ENCODE measurements around the gene GABRD.
"Not testable (repeated sequence)": the region's sequence is repeated elsewhere in the genome, so short reads cannot be mapped to it uniquely, and the experiment has no call there.

The GABRD gene, protein sequence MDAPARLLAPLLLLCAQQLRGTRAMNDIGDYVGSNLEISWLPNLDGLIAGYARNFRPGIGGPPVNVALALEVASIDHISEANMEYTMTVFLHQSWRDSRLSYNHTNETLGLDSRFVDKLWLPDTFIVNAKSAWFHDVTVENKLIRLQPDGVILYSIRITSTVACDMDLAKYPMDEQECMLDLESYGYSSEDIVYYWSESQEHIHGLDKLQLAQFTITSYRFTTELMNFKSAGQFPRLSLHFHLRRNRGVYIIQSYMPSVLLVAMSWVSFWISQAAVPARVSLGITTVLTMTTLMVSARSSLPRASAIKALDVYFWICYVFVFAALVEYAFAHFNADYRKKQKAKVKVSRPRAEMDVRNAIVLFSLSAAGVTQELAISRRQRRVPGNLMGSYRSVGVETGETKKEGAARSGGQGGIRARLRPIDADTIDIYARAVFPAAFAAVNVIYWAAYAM

DNA sequence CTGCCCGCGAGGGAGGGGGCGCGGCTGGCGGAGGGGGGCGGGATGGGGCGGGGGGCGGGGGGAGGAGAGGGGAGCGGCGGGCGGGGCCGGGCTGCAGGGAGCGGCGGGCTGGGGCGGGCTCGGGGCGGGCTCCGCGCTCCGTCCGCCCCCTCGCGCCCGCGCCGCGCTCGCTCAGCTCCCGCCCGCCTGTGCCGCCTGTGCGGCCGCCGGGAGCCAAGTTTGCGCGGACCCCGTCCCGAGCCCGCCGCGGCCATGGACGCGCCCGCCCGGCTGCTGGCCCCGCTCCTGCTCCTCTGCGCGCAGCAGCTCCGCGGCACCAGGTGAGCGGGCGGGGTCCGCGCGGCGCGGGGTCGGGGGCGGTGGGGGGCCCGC lies at the start of gene GABRD:
GABRD (plus strand) TSS at position 174 of the 372 bp plus-strand sequence; CDS start at position 253, 79 bp downstream.
- DNase-seq: peak; percentile 32

DNA sequence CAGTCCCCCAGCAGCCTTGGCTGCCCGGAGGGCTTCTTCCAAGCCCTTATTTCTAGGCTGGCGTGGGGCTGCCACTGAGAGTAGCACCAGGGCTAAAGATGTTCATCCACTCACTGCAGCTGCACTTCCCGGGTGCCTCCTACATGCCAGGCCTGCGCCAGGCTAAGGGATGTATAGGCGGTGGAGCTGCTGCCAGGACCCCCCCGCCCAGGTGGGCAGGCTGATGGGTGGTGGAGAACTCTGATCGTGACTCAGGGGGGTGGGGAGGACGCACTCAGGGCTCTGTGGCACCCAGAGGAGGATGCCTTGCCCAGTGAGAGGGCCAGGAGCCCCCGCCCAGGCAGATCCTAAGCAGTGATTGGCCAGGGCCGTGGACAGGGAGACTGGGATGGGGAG lies 49.6 kb upstream of the GABRD start:
- DNase-seq: no peak

DNA sequence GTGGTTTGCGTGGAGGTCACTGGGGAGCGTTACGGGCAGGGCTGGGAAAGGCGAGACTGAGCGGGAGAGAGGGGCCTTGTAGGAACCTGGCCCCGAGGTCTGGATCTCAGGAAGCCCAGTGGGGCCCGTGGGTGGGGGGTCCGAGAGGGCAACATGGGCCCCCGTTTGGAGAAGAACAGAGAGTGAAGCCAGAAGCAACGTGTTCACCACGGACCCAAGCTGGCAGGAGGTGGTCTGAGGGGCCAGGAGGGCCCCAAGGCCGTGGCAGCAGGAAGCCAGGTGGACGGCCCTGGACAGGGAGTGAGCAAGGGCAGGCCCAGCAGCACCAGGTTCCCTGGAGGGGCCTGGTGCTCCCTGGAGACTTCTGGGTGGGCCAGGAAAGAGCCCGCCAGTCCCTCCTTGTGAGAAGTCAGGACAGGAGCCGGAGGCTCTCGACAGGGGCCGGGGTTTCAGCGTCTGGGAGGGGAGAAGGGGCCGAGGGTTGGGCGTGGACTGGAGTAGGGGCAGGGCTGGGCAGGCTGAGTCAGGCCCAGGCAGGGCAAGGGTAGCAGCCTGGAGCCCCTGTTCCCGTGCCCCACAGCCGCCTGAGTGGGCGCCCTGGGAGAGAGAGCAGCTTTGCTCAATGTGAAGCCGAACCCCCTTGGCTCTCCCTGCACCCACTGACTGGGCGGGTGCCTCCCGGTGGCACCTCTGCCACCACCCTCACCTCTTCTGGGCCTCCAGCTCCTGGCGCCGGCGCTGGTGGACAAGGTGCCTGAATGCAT lies 49.0 kb upstream of the GABRD start:
- DNase-seq: no peak

DNA sequence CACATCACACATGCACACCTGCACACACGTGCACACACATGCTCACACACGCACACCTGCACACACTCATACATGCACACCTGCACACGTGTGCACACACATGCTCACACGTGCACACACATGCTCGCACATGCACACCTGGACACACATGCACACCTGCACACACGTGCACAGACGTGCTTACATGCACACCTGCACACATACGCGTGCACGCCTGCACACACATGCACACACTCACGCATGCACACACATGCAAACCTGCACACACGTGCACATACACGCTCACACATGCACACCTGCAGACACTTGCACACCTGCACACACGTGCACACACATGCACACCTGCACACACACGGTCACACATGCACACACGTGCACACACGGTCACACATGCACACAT lies 48.1 kb upstream of the GABRD start:
- DNase-seq: no peak

DNA sequence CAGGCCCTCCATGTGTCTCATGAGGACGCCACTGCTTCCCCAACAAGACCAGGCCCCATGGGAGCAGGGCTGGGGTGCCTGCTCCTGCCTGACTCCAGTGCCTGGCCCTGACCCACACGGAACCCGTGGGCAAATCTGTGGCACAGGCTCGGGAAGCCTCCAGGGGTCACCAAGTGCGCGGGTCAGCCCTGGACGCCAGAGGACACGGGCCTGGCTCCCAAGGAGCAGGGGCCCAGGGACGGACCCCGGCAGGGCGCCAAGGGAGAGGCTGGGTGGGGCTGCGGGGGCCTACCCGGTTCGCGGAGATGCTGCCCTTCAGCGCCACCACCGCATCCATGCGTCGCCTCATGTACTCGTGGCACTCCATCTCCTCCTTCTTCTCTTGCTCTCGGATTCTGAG lies 47.5 kb upstream of the GABRD start:
- DNase-seq: no peak

DNA sequence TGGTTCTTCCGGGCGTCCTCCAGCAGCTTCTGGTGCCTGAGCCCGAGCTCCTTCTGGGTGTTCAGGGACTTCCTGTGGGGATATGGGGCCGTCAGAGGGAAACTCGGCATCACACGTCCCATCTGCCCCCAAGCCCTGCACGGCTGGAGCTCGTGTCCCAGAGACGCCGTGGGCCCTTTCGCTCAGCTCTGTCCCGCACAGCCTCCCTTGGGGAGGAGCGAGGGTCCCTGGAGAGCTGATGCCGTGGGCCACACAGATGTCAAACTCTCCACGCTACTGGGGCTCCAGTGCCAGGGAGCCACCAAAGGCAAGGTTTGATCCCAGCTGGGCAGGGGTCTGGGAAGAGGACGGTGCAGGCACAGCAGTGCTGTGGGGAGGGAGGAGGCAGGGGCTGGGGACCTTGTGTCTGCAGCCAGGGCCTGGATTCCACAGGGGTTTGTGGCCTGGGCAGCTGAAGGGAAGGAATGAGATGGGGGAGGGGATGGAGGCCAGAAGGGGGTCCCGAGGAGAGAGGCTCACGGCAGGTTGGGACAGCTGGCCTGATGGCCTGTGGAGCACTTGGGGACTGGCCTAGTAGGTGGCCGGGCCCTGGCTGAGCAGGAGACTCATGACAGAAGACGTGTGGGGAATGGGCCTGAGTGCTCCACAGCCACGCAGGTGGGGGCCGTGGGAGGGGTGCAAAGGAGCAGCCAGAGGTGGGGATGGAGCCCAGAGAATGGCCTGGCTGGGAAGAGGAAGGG lies 46.0 kb upstream of the GABRD start:
- DNase-seq: no peak

DNA sequence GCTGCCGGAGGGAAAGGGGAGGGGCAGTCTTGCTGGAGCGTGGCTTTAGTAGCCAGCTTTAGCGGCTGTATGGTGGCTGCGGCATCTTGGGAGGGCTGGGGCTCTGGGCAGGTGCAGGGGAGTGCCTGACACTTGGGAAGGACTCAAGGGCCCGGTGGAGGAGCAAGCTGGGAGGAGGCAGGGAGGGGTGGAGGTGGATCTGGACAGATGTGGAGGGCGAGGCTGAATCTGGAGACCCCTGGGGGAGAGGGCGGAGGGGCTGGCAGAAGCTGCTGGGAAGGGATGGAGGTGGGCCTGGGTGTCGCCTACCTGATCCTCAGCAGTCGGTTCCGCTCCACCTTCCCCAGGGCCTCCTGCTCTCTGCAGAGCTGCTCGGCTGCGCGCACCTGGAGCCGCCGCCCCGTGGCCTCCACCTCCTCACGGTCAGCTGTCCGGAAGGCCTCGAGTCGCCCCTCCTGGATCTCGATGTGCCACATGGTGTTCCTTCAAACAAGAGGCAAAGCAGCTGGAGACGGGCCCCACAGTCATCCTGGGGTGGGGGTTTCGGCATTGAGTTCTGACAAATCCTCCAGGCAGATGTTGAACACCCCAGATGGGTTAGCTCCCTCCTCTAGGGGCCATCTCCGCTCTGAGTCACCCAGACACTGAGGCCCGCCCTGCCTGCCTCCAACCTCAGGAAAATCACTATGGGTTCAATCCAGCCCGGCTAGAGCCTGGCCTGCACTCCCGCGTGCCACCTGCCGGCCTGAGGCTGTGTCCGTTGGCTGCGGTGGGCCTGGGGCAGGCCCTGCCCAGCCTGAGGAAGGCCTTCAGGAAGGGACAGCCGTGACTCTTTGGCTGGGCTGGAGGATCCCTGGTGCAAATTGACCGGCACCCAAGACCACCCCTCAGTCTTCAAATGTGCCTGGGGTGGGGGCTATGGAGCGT lies 45.2 kb upstream of the GABRD start:
- no peak for DNase-seq

DNA sequence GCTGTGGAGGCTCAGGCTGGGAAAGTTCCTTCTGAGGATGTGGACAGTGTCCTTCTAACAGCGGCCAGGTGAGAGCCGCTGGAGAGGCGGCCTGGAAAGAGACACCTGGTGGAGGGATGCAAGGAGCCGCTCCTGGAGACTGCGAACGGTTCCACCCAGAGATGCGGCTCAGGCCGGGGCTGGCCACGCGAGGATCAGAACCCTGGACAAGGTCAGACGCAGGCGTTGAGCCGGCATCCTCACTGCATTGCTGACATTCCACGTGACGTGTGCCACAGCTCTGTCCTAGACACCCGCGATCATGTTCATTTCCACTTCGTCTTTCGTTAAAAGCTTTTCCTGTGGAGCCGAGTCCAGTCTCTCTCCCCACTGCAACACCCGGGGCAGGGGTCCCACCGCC lies 44.3 kb upstream of the GABRD start:
- no peak for DNase-seq

DNA sequence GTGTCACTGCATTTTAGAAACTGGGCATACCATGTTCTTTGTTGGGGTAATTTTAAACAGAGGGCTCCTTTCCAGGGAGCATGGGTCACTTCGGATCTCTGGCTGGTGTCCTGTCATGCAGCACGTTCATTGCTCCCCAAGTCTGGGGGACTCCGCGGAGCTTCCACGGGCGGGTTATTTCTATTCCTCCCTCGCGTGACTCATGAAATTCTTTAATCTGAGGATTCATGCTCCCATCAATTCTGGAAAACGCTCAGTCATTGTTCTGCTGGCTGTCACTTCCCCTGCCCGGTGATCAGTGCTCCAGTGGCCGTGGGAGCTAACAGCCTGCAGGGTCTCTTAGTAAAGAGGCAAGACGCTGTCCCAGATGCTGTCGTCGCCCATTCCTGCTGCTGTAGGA lies 43.6 kb upstream of the GABRD start:
- no peak for DNase-seq

DNA sequence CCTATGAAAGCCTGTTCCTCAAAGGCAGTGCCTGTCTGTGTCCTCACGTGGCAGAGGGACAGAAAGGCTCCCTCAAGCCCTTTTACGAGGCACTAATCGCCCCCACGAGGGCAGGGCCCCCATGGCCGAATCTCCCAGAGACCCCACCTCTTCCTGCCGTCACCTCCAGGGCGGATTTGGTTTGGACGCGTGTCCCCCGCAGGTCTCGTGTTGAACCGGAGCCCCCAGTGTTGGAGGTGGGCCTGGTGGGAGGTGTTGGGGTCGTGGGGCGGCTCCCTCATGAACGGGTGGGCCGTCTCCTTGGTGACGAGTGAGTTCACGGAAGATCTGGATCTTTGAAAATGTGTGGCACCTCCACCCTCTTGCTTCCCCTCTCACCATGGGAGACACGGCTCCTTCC lies 43.1 kb upstream of the GABRD start:
- DNase-seq: no peak

DNA sequence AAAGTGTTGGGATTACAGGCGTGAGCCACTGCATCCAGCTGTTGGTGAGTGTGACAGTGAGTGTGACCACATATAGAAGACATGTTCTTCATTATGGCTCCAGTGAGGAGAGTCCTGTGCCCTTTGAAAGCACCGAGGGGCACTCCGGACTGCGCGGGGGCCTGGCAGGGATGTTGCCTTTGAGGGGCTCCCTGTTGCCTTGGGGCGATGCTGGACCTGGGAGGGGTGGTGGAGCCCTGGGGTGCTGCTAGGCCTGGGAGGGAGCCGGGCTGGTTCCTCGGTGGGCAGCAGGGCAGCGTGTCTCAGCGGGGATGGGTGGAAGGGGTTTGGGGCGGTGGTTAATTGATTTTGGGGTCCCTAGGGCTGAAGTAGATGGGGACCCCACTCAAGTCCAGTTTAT lies 41.0 kb upstream of the GABRD start:
- no peak for DNase-seq

DNA sequence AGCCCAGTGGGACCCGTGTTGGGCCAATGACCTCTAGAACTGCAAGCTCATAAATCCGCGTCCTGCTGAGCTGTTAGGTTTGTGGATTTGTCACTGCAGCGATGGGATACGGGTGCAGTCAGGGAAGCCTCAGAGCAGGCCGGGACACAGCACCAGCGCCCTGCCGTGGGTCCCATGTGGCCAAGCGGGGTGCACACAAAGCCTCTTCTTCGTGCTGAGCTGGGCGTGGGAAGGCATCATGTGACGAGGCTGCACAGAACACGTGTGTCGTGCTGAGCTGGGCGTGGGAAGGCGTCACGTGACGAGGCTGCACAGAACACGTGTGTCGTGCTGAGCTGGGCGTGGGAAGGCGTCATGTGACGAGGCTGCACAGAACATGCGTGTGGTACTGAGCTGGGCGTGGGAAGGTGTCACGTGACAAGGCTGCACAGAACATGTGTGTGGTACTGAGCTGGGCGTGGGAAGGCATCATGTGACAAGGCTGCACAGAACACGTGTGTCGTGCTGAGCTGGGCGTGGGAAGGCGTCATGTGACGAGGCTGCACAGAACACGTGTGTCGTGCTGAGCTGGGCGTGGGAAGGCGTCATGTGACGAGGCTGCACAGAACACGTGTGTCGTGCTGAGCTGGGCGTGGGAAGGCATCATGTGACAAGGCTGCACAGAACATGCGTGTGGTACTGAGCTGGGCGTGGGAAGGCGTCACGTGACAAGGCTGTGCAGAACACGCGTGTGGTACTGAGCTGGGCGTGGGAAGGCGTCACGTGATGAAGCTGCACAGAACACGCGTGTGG lies 40.3 kb upstream of the GABRD start:
- not testable (repeated sequence) for DNase-seq

DNA sequence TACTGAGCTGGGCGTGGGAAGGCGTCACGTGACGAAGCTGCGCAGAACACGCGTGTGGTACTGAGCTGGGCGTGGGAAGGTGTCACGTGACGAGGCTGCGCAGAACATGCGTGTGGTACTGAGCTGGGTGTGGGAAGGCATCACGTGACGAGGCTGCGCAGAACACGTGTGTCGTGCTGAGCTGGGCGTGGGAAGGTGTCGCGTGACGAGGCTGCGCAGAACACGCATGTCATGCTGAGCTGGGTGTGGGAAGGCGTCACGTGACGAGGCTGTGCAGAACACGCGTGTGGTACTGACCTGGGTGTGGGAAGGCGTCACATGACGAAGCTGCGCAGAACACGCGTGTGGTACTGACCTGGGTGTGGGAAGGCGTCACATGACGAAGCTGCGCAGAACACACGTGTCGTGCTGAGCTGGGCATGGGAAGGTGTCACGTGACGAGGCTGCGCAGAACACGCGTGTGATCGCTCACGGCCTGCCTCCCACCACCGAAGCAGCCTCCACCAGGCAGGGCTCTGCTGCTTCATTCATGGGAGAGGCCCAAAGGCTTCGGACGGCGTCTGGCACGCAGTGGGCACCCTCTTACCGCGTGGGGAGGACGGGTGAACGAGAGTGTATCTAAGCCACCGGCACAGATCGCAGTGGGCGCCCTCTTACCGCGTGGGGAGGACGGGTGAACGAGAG lies 39.5 kb upstream of the GABRD start:
- DNase-seq: no peak

DNA sequence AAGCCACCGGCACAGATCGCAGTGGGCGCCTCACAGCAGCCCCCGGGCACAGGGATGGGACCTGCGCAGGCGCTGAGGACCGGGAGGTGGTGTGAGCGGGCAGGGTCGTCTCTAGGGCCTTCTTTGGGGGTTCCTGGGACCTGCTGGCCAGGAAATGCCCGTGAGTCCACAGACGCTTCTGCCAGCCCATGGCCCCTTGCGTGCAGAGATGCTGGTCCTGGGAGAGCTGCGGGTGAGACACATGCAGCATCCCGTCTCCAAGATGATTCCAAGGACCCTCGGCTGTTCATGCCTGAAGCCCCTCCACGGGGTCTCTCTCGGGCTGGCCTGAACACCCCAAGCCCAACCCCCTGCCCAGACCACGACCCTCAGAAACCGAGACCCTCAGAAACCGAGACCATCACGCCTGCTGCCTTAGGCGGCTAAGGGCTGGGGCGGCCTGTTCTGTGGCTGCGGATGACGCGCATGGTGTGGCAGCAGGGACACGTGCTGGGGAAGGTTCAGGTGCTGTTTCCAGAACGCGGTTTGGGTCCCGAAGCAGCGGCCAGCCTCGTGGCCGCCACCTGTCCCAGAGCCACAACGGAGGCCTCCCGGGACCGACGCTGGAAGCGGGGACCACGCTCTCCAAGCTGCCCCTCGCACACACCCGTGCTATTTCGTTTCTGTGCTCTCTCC lies 38.5 kb upstream of the GABRD start:
- DNase-seq: no peak

DNA sequence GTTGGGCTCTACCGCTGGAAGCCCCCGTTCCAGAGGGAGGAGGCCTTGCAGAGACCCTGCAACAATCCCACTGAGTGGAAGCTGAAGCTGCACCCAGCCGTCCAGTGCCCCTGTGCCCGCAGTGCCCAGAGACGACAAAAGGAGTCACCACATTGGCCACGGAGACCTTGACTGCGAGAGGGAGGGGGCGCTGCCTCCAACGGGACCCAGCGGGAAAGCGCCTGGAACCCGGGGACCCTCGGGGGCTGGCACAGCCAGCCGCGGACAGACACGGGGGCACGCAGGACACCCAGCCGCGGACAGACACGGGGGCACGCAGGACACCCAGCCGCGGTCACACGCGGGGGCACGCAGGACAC lies 38.0 kb upstream of the GABRD start:
- DNase-seq: no peak

DNA sequence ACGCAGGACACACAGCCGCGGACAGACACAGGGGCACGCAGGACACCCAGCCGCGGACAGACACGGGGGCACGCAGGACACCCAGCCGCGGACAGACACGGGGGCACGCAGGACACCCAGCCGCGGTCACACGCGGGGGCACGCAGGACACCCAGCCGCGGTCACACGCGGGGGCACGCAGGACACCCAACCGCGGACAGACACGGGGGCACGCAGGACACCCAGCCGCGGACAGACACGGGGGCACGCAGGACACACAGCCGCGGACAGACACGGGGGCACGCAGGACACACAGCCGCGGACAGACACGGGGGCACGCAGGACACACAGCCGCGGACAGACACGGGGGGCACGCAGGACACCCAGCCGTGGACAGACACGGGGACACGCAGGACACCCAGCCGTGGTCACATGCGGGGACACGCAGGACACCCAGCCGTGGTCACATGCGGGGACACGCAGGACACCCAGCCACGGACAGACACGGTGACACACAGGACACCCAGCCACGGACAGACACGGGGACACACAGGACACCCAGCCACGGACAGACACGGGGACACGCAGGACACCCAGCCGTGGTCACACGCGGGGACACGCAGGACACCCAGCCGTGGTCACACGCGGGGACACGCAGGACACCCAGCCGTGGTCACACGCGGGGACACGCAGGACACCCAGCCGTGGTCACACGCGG lies 37.4 kb upstream of the GABRD start:
- DNase-seq: not testable (repeated sequence)

DNA sequence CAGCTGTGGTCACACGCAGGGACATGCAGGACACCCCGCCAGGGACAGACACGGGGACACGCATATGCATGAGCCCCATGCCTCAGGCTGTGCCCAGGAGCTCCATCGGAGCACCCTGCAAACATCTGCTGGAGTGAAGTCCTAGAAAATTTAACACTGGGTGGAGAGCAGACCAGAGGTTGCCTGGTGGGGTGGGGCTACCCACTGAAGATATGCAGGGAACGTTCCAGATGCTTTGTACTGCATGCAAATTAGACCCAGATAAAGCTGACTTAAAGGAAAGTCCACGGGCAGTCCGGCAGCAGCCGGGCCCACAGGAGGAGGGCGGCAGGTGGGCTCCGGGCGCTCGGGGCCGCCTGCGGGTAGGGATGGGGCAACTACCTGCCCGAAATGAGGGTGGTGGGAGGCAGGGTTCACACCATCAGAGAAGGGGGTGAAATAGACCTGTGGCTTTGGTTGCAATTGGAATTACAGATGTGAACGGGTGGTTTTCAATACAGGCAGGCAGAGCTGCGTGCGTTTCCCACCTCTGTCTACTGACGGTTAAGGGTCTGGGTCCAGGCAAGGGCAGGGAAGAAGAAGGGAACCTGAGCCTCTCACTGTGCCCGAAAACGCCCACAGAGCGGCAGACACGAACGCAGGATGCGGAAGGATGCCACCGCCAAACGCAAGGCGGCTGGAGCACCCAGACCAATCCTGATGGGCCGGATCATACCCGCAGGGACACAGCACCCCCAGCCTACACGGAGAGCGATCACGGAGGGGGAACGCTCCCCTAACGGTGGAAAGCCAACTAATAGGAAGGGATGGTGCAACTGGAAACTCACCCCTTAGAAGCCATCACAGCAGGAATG lies 36.5 kb upstream of the GABRD start:
- peak; percentile 14 for DNase-seq

DNA sequence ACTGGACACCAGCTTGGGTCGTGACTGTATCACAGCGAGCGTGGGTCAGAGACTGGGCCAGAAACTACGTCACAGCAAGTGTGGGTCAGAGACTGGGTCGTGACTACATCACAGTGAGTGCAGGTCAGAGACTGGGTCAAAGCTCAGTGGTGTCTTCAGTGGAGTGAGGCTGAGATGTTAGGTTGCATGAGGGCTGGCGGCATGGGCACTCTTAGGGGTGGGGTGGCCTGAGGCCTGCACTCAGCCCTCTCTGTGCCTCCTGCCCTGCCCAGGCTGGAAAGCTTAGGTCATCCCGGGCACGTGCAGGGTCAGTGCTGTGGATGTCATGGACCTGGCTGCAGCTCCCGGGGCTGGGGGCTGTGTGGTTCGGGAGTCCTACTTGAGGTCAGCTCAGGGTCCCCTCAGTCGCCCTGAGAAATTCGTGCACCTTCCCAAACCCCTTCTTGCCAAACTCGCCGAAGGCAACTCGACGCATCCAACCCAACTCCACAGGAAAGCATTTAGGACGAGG lies 34.5 kb upstream of the GABRD start:
- no peak for DNase-seq
